Measurements from ENCODE around the gene PPP1R18. TPM values are rescaled to one million over a fixed set of nuclear protein-coding genes. Genes with fewer than 3 reads are reported as not detected.
A peak's percentile ranks its signal among the peaks of the same experiment; 100 is the strongest.

PPP1R18 gene
- total and polyA plus RNA-seq, 2 of the 4 experiments (the other 2 are of a cell fraction), result 31.9 to 134 TPM

DNA sequence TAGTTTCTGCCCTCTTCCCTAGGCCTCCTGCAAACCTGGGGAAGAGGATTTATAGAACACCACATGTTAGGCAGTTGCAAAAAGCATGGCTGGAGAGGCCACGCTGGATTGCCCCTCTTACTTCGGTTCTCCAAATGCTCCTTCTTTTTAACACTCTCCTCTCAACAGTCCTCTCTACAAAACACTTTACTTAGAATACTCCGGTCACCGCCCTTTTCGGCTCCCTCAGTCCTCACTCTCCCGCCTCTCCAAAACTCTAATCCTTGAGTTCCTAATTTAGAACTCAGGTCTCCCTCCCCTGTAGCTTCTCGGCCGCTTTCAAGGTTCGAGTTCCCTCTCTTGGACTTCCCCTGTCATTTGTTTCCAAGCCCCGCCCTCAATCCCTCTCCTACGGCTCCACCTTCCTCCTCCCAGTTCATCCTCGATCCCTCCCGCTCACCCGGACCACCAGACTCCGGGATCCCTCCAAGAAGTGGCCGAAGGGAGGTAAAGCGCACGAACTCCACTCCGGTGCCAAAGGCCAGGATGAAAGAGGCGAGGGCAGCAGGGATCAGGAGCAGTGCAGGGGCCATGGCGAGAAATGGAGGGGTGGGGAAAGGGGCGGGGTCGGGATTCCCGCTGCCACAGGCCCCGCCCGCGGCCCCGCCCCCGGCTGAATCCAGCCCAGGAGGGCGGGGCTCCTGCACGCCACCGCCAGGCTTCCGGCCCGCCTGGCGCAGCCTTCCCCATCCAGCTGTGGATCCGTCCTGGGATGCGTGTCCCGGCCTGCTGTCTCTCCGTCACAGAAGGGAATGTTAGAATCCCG, 4.2 kb upstream of the PPP1R18 start, which contains the start of gene NRM (continued):
- TF ChIP-seq, protein P1, sequence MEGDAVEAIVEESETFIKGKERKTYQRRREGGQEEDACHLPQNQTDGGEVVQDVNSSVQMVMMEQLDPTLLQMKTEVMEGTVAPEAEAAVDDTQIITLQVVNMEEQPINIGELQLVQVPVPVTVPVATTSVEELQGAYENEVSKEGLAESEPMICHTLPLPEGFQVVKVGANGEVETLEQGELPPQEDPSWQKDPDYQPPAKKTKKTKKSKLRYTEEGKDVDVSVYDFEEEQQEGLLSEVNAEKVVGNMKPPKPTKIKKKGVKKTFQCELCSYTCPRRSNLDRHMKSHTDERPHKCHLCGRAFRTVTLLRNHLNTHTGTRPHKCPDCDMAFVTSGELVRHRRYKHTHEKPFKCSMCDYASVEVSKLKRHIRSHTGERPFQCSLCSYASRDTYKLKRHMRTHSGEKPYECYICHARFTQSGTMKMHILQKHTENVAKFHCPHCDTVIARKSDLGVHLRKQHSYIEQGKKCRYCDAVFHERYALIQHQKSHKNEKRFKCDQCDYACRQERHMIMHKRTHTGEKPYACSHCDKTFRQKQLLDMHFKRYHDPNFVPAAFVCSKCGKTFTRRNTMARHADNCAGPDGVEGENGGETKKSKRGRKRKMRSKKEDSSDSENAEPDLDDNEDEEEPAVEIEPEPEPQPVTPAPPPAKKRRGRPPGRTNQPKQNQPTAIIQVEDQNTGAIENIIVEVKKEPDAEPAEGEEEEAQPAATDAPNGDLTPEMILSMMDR (conservative IDR thresholded peaks at IDR 0.05; ENCODE audit: low read depth, low read length), result no peak

DNA sequence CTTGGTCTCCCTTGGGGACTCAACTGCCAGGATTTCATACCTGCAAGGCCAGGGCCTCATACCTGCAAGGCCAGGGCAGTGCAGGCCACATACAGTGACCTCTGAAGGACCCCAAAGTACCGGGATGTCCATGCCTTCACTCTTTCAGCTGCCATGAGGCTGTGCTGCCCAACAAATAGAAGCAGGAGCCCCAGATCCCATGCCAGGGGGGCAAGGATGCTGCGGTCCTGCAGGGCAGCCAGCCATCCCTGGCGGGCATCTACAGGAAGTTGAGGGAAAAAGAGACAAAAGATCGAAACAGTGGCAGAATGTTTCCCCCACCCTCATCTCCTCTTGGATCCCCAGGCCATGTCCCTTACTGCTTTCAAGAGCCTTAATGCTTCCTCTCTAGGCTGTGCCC, 3.5 kb upstream of the PPP1R18 start:
- Histone ChIP-seq H3K4me3 (ENCODE audit: insufficient read depth, low read depth, low read length) (peak overlapping the region; percentile 89), H3K4me2 (ENCODE audit: low read depth, low read length) (peak overlapping the region; percentile 89), H3K27me3 (ENCODE audit: control insufficient read depth, insufficient read depth, low read length) (no peaks in the 10 kb centered on the region), H4K91ac (ENCODE audit: insufficient read depth, low read depth, low read length) (peak overlapping the region; percentile 83), H3K4ac (ENCODE audit: low read depth, low read length) (peak overlapping the region; percentile 98), H2BK15ac (ENCODE audit: low read depth, low read length) (peak overlapping the region; percentile 90; the same call in 1 of the 3 replicates), H4K20me1 (ENCODE audit: insufficient read depth, low read length) (peaks cover 13% of the 10 kb centered on the region), H2AK5ac (ENCODE audit: low read depth, low read length) (peak overlapping the region; percentile 98), H3K9me1 (ENCODE audit: insufficient read depth, low read length) (peaks cover 13% of the 10 kb centered on the region), H4K8ac (ENCODE audit: low read depth in 2 of 2, low read length in 2 of 2) (peak overlapping the region; percentile 62 to 87), H3K23ac (ENCODE audit: low read depth, low read length) (peak overlapping the region; percentile 98), H3K9me3 (ENCODE audit: control insufficient read depth, insufficient read depth, low read length) (no peaks in the 10 kb centered on the region), H2BK5ac (ENCODE audit: low read depth, low read length, poor library complexity, severe bottlenecking) (peak overlapping the region; percentile 78), H3K4me1 (ENCODE audit: control insufficient read depth, insufficient read depth, low read length) (peaks cover 21% of the 10 kb centered on the region), H3K14ac (replicated peaks; ENCODE audit: low read depth, low read length) (peak overlapping the region; percentile 97), H4K5ac (ENCODE audit: low read depth, low read length) (peak overlapping the region; percentile 35), H3K9ac (ENCODE audit: low read depth, low read length) (peak overlapping the region; percentile 97), H2AFZ (replicated peaks; ENCODE audit: low read length, poor library complexity) (peak overlapping the region; percentile 98), H2AK9ac (replicated peaks; ENCODE audit: low read depth, low read length, poor library complexity) (peak overlapping the region; percentile 98), H3K56ac (ENCODE audit: extremely low read depth, insufficient read depth, low read length) (peak overlapping the region; percentile 91), H3K79me1 (ENCODE audit: low read depth in 1 of 2, low read length in 2 of 2) (peaks cover 18 to 37% of the 10 kb centered on the region in 2 experiments; a peak in 3 of 4 replicates), H2BK20ac (ENCODE audit: low read depth, low read length) (peak overlapping the region; percentile 59; the same call in 1 of the 2 replicates), H3K27ac (ENCODE audit: insufficient read depth, low read length) (peak overlapping the region; percentile 99), H3K36me3 (ENCODE audit: control insufficient read depth, insufficient read depth, low read length) (peaks cover 7% of the 10 kb centered on the region), H2BK120ac (ENCODE audit: low read depth, low read length) (peak overlapping the region; percentile 86), H3K18ac (ENCODE audit: low read depth, low read length) (peak overlapping the region; percentile 43; the same call in 1 of the 2 replicates)
- POLR2A ChIA-PET (ENCODE audit: unreplicated experiment), result interaction anchor here (1.5 kb wide), 1 partner anchor 29 kb away, joined by 5 read pairs; no protein-coding TSS in a partner anchor
- DNase-seq (no peak), ATAC-seq (ENCODE audit: low read depth) (no peak)
- no TSS peak for BruUV-seq (replicated peaks)
- intact Hi-C loops (cut with micrococcal nuclease) (no loop called here), dilution Hi-C loops (cut with HindIII; ENCODE audit: low sequenced_read_pairs, unreplicated experiment) (no loop called here), in situ Hi-C loops (cut with MboI; ENCODE audit: low sequenced_read_pairs) (no loop called here)
- WGBS, 2 experiments (ENCODE audit: extremely low coverage in 2 of 2, insufficient read length in 1 of 2), result no CpG with 5 or more reads among the region's 4 CpGs
- CTCF ChIA-PET, result interaction anchor here (0.6 kb wide), 1 partner anchor 33 kb away, joined by 4 read pairs; no protein-coding TSS in a partner anchor
- TF ChIP-seq RAD21 (IDR thresholded peaks at IDR 0.05; ENCODE audit: low read length), result no peak
- TF ChIP-seq POLR2A (IDR thresholded peaks at IDR 0.05; ENCODE audit: low read depth, low read length), result no peak
- no peak for TF ChIP-seq NFE2L2 (IDR thresholded peaks at IDR 0.05; ENCODE audit: low read depth, low read length)
- TF ChIP-seq, protein P2, sequence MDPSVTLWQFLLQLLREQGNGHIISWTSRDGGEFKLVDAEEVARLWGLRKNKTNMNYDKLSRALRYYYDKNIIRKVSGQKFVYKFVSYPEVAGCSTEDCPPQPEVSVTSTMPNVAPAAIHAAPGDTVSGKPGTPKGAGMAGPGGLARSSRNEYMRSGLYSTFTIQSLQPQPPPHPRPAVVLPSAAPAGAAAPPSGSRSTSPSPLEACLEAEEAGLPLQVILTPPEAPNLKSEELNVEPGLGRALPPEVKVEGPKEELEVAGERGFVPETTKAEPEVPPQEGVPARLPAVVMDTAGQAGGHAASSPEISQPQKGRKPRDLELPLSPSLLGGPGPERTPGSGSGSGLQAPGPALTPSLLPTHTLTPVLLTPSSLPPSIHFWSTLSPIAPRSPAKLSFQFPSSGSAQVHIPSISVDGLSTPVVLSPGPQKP (IDR thresholded peaks at IDR 0.05; ENCODE audit: borderline replicate concordance, low read depth, low read length), result no peak
- no peak for TF ChIP-seq RFX5 (IDR thresholded peaks at IDR 0.05; ENCODE audit: low read depth, low read length)
- no peak for TF ChIP-seq CHD1 (IDR thresholded peaks at IDR 0.05; ENCODE audit: low read depth, low read length)
- TF ChIP-seq FOS (IDR thresholded peaks at IDR 0.05; ENCODE audit: low read depth, low read length), result no peak
- TF ChIP-seq RCOR1 (IDR thresholded peaks at IDR 0.05; ENCODE audit: insufficient replicate concordance, low read length), result no peak
- TF ChIP-seq MAZ (IDR thresholded peaks at IDR 0.05; ENCODE audit: borderline replicate concordance, low read depth, low read length), result no peak

Measured in IMR-90 (cell line).